Measurements from ENCODE around the gene PHF2.

PHF2 gene

GRCh38 chr9:93673839-93674334 is 97.5 kb downstream of the PHF2 start:
- H3K27me3 ChIP-seq (ENCODE audit: insufficient read depth, poor library complexity, severe bottlenecking), result no peaks in the 10 kb centered on the region
- H3K4me3 ChIP-seq (replicated peaks; ENCODE audit: insufficient read depth, low read length), result no peak overlapping the region
- no peak overlapping the region for H3K27ac ChIP-seq (replicated peaks)
- no peak for DNase-seq (ENCODE audit: low read depth in 1 of 2, low spot score in 1 of 2)
- TF ChIP-seq, protein P1, sequence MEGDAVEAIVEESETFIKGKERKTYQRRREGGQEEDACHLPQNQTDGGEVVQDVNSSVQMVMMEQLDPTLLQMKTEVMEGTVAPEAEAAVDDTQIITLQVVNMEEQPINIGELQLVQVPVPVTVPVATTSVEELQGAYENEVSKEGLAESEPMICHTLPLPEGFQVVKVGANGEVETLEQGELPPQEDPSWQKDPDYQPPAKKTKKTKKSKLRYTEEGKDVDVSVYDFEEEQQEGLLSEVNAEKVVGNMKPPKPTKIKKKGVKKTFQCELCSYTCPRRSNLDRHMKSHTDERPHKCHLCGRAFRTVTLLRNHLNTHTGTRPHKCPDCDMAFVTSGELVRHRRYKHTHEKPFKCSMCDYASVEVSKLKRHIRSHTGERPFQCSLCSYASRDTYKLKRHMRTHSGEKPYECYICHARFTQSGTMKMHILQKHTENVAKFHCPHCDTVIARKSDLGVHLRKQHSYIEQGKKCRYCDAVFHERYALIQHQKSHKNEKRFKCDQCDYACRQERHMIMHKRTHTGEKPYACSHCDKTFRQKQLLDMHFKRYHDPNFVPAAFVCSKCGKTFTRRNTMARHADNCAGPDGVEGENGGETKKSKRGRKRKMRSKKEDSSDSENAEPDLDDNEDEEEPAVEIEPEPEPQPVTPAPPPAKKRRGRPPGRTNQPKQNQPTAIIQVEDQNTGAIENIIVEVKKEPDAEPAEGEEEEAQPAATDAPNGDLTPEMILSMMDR (IDR thresholded peaks at IDR 0.05; ENCODE audit: insufficient read depth, low read length), result no peak
- TF ChIP-seq, protein P2, sequence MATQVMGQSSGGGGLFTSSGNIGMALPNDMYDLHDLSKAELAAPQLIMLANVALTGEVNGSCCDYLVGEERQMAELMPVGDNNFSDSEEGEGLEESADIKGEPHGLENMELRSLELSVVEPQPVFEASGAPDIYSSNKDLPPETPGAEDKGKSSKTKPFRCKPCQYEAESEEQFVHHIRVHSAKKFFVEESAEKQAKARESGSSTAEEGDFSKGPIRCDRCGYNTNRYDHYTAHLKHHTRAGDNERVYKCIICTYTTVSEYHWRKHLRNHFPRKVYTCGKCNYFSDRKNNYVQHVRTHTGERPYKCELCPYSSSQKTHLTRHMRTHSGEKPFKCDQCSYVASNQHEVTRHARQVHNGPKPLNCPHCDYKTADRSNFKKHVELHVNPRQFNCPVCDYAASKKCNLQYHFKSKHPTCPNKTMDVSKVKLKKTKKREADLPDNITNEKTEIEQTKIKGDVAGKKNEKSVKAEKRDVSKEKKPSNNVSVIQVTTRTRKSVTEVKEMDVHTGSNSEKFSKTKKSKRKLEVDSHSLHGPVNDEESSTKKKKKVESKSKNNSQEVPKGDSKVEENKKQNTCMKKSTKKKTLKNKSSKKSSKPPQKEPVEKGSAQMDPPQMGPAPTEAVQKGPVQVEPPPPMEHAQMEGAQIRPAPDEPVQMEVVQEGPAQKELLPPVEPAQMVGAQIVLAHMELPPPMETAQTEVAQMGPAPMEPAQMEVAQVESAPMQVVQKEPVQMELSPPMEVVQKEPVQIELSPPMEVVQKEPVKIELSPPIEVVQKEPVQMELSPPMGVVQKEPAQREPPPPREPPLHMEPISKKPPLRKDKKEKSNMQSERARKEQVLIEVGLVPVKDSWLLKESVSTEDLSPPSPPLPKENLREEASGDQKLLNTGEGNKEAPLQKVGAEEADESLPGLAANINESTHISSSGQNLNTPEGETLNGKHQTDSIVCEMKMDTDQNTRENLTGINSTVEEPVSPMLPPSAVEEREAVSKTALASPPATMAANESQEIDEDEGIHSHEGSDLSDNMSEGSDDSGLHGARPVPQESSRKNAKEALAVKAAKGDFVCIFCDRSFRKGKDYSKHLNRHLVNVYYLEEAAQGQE (IDR thresholded peaks at IDR 0.05; ENCODE audit: insufficient replicate concordance, low read depth), result no peak
- no peak for TF ChIP-seq GABPA (IDR thresholded peaks at IDR 0.05; ENCODE audit: low read depth)
- no peak for TF ChIP-seq SPI1 (IDR thresholded peaks at IDR 0.05; ENCODE audit: borderline replicate concordance, low read depth)
- no peak for TF ChIP-seq POLR2AphosphoS5 (IDR thresholded peaks at IDR 0.05; ENCODE audit: low read depth)

GRCh38 chr9:93674580-93675335 is 98.4 kb downstream of the PHF2 start:
- H3K27ac ChIP-seq (replicated peaks), result no peak overlapping the region
- DNase-seq (ENCODE audit: low read depth in 1 of 2, low spot score in 1 of 2), result no peak
- no peak for TF ChIP-seq SPI1 (IDR thresholded peaks at IDR 0.05; ENCODE audit: borderline replicate concordance, low read depth)
- no peak for TF ChIP-seq POLR2AphosphoS5 (IDR thresholded peaks at IDR 0.05; ENCODE audit: low read depth)
- TF ChIP-seq, protein P1 (IDR thresholded peaks at IDR 0.05; ENCODE audit: insufficient read depth, low read length), result no peak
- TF ChIP-seq, protein P2 (IDR thresholded peaks at IDR 0.05; ENCODE audit: insufficient replicate concordance, low read depth), result no peak
- TF ChIP-seq GABPA (IDR thresholded peaks at IDR 0.05; ENCODE audit: low read depth), result no peak
- H3K4me3 ChIP-seq (replicated peaks; ENCODE audit: insufficient read depth, low read length), result no peak overlapping the region
- H3K27me3 ChIP-seq (ENCODE audit: insufficient read depth, poor library complexity, severe bottlenecking), result no peaks in the 10 kb centered on the region

DNA sequence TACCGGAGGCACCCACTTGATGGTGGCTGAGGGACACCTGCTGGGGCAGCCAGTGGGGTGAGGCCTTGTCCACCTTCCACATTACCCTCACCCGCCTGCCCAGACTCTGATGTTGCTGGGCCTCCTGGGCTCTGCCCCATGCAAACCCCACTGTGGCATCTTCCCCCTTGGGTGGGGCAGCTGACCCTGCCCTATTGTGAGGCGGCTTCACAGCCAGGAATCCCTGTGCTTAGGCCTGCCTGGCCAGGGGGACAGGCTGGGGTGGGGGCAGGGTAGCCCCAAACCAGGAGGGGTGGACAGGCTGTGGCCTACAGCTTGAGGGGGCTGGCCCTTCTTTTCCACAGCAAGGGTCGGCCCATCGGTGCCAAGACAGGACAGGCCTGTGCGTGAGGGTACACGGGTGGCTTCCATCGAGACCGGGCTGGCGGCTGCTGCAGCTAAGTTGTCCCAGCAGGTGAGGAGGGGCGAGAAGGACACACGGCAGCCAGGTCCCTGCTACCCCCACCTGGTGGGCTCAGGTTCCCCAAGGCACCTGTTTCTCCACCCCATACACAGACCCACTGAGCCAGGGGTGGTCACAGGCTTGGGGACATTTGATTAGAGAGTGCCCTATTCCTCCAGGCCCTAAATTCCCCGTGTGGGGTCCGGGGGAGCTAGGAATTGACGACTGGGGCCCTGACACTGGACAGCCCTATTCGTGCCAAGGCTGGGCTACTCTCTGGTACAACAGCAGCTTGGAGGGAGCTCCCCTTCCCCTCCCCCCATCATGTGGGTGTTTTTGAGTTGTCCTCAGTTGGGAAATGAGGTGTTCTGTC is 99.2 kb downstream of the PHF2 start:
- Histone ChIP-seq H3K27me3 (ENCODE audit: insufficient read depth, poor library complexity, severe bottlenecking) (no peaks in the 10 kb centered on the region), H3K4me3 (replicated peaks; ENCODE audit: insufficient read depth, low read length) (no peak overlapping the region), H3K27ac (replicated peaks) (no peak overlapping the region)
- no peak for TF ChIP-seq POLR2AphosphoS5 (IDR thresholded peaks at IDR 0.05; ENCODE audit: low read depth)
- TF ChIP-seq, protein P1 (IDR thresholded peaks at IDR 0.05; ENCODE audit: insufficient read depth, low read length), result no peak
- TF ChIP-seq GABPA (IDR thresholded peaks at IDR 0.05; ENCODE audit: low read depth), result no peak
- TF ChIP-seq, protein P2 (IDR thresholded peaks at IDR 0.05; ENCODE audit: insufficient replicate concordance, low read depth), result no peak
- no peak for TF ChIP-seq SPI1 (IDR thresholded peaks at IDR 0.05; ENCODE audit: borderline replicate concordance, low read depth)
- DNase-seq (ENCODE audit: low read depth in 1 of 2, low spot score in 1 of 2), result no peak
